HepG2 (cell line): Measurements from ENCODE around the gene GPATCH8. TPM values are rescaled to one million over a fixed set of nuclear protein-coding genes. Genes with fewer than 3 reads are reported as not detected.

Experiments
- ARHGAP35 ChIP-seq: sonication (generic); formaldehyde crosslinking; IDR thresholded peaks from 2 replicates; pipeline ENCODE4 v1.9.0; 2022; ENCODE audit warnings: mild to moderate bottlenecking, inconsistent platforms, moderate library complexity, missing genetic modification reagents, borderline replicate concordance
- BRCA1 ChIP-seq: sonication (generic); formaldehyde crosslinking; IDR thresholded peaks from 2 replicates; pipeline ENCODE4 v1.4.0; 2020; ENCODE audit warnings: missing genetic modification reagents
- HNRNPUL1 ChIP-seq: fragments of 200-400 bp; formaldehyde crosslinking; IDR thresholded peaks from 2 replicates; pipeline ENCODE4 v1.6.1; 2017; ENCODE audit warnings: low read depth, mild to moderate bottlenecking, low read length, moderate library complexity
- MED1 ChIP-seq: sonication (generic); formaldehyde crosslinking; IDR thresholded peaks from 2 replicates; pipeline ENCODE4 v1.4.0; 2020; ENCODE audit warnings: missing genetic modification reagents
- NBN ChIP-seq: fragments of 450-650 bp; conservative IDR thresholded peaks from 2 replicates; pipeline ENCODE4 v1.6.1; 2017
- NPAS2 ChIP-seq: sonication (generic); formaldehyde crosslinking; IDR thresholded peaks from 2 replicates; pipeline ENCODE4 v1.8.0; 2022; ENCODE audit warnings: mild to moderate bottlenecking, missing genetic modification reagents, borderline replicate concordance
- SCMH1 ChIP-seq: sonication (generic); formaldehyde crosslinking; IDR thresholded peaks from 2 replicates; pipeline ENCODE4 v1.9.0; 2021; ENCODE audit warnings: missing genetic modification reagents, mild to moderate bottlenecking, borderline replicate concordance
- SP1 ChIP-seq, 2 experiments: fragments of 450-650 bp in 1 of 2; sonication (generic) in 1 of 2; formaldehyde crosslinking in 1 of 2; IDR thresholded peaks; 2 replicates each; pipeline versions ENCODE4 v1.4.0 to v1.6.1; 2016 to 2020; ENCODE audit warnings: missing genetic modification reagents in 1 of 2
- YY1 ChIP-seq: IDR thresholded peaks from 2 replicates; pipeline ENCODE4 v1.6.1; 2011; ENCODE audit warnings: low read length, low read depth, moderate library complexity, mild to moderate bottlenecking; ENCODE audit not compliant: insufficient read depth, insufficient replicate concordance
- ZBTB40 ChIP-seq, 2 experiments: fragments of 450-650 bp in 1 of 2; sonication (generic) in 1 of 2; formaldehyde crosslinking in 1 of 2; IDR thresholded peaks; 2 replicates each; pipeline versions ENCODE4 v1.6.1 to v1.8.0; 2016 to 2022; ENCODE audit warnings: antibody characterized with exemption in 1 of 2, mild to moderate bottlenecking in 1 of 2, missing genetic modification reagents in 1 of 2
- ZMYM3 ChIP-seq: sonication (generic); formaldehyde crosslinking; IDR thresholded peaks from 2 replicates; pipeline ENCODE4 v1.5.1; 2020; ENCODE audit warnings: mild to moderate bottlenecking, missing genetic modification reagents
- ZNF275 ChIP-seq: sonication (generic); formaldehyde crosslinking; IDR thresholded peaks from 2 replicates; pipeline ENCODE4 v1.8.0; 2022; ENCODE audit warnings: missing genetic modification reagents, mild to moderate bottlenecking, inconsistent platforms, borderline replicate concordance
- ZNF510 ChIP-seq: sonication (generic); formaldehyde crosslinking; IDR thresholded peaks from 2 replicates; pipeline ENCODE4 v1.4.0; 2020; ENCODE audit warnings: low read depth, mild to moderate bottlenecking, missing genetic modification reagents
- ZNF879 ChIP-seq: sonication (generic); formaldehyde crosslinking; IDR thresholded peaks from 2 replicates; pipeline ENCODE4 v1.8.1; 2023; ENCODE audit warnings: missing genetic modification reagents
- polyA plus RNA-seq, 8 experiments: library from polyadenylated mRNA; depleted of rRNA in 3 of 8; stranded (reverse) in 7 of 8; unstranded in 1 of 8; fragments of >200 nt; fragmentation: Illumina TruSeq in 4 of 8; extraction: Trizol in 4 of 8; gene quantifications; 2 replicates each; pipeline versions ENCODE4 v1.2.1 to v1.2.3, GENCODE V29; 2011 to 2016; ENCODE audit warnings: low read depth in 4 of 8, missing spikeins in 1 of 8, mixed read lengths in 1 of 8; ENCODE audit not compliant: insufficient read depth in 1 of 8
- total RNA-seq, 5 experiments: library from RNA; depleted of rRNA; stranded (reverse); fragments of >200 nt; fragmentation: Illumina TruSeq; extraction: Trizol; gene quantifications; 2 replicates each; pipeline ENCODE4 v1.2.3, GENCODE V29; 2016; ENCODE audit warnings: low read depth in 1 of 5
- TF ChIP-seq, protein P1 (sequence below), 2 experiments: fragments of 450-650 bp in 1 of 2; sonication (generic) in 1 of 2; formaldehyde crosslinking; IDR thresholded peaks; 2 replicates each; pipeline versions ENCODE4 v1.5.0 to v1.8.0; 2020 to 2022; ENCODE audit warnings: mild to moderate bottlenecking in 1 of 2, missing genetic modification reagents in 1 of 2
- TF ChIP-seq, protein P2 (sequence below): sonication (generic); formaldehyde crosslinking; IDR thresholded peaks from 2 replicates; pipeline ENCODE4 v1.5.0; 2020; ENCODE audit warnings: mild to moderate bottlenecking, missing genetic modification reagents, borderline replicate concordance

Gene GPATCH8
- total and polyA plus RNA-seq, 2 of the 13 experiments (the other 11 are each of a cell fraction or from before 2014, with no cell fraction given), result 20.7 to 21.5 TPM

DNA sequence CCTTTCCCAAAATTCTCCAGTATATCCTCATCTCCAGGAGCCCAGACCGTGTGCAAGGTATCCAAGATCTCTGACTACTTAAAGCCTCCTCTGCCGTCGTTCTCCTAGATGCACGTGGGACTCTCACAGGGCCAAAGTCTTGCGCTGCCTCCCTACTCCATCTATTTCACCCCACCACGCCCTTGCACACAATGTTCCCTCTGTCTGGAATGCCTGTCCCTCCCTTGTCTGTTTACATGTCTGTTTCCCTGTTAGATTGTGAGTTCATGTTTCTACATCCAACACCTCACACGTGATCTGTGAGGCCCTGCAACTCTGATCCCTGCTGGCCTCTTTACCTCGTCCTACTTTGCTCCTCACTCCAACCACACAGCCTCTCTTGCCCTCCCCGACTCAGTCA is 49.2 kb upstream of the GPATCH8 start (continued):
- TF ChIP-seq, protein P1, sequence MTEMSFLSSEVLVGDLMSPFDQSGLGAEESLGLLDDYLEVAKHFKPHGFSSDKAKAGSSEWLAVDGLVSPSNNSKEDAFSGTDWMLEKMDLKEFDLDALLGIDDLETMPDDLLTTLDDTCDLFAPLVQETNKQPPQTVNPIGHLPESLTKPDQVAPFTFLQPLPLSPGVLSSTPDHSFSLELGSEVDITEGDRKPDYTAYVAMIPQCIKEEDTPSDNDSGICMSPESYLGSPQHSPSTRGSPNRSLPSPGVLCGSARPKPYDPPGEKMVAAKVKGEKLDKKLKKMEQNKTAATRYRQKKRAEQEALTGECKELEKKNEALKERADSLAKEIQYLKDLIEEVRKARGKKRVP (CRISPR knock-in tag; IDR thresholded peaks at IDR 0.05), result 0 out of 4 replicates have a peak, but pooled peaks of 1 of the 2 experiments have one; percentile 20
- TF ChIP-seq SCMH1 (CRISPR knock-in tag) (no peak), HNRNPUL1 (no peak), NBN (no peak), BRCA1 (no peak), ZMYM3 (CRISPR knock-in tag) (peak; percentile 54; the same call in 1 of the 2 replicates), ARHGAP35 (CRISPR knock-in tag) (no peak), MED1 (CRISPR knock-in tag) (no peak), ZNF510 (CRISPR knock-in tag) (no peak), SP1 (IDR thresholded peaks at IDR 0.05) (no peak), SP1 (CRISPR knock-in tag; IDR thresholded peaks at IDR 0.05) (no peak), ZBTB40 (IDR thresholded peaks at IDR 0.05) (no peak), ZBTB40 (CRISPR knock-in tag; IDR thresholded peaks at IDR 0.05) (no peak), YY1 (no peak), ZNF275 (CRISPR knock-in tag) (no peak), NPAS2 (no peak), ZNF879 (CRISPR knock-in tag) (no peak)
- TF ChIP-seq, protein P2, sequence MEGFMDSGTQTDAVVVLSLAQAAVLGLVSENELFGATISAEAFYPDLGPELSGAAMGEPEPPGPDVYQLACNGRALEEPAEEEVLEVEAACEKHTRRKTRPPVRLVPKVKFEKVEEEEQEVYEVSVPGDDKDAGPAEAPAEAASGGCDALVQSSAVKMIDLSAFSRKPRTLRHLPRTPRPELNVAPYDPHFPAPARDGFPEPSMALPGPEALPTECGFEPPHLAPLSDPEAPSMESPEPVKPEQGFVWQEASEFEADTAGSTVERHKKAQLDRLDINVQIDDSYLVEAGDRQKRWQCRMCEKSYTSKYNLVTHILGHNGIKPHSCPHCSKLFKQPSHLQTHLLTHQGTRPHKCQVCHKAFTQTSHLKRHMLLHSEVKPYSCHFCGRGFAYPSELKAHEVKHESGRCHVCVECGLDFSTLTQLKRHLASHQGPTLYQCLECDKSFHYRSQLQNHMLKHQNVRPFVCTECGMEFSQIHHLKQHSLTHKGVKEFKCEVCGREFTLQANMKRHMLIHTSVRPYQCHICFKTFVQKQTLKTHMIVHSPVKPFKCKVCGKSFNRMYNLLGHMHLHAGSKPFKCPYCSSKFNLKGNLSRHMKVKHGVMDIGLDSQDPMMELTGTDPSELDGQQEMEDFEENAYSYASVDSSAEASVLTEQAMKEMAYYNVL (CRISPR knock-in tag), result no peak
